Transverse colon (tissue), 4 donors: Measurements from ENCODE around the gene FGF22. TPM values are rescaled to one million over a fixed set of nuclear protein-coding genes. Genes with fewer than 3 reads are reported as not detected.

ENCODE experiments used
- DNase-seq: peaks from one replicate; pipeline ENCODE4 v3.0.0-alpha.2; 2019
- H3K27ac ChIP-seq, 4 donors: fragments of 200-600 bp; sonication (generic); 2 replicates each; pipeline ENCODE4 v1.5.1; 2016 to 2018; ENCODE audit warnings: inconsistent platforms in 4 of 4
- H3K27me3 ChIP-seq: fragments of 200-600 bp; sonication (generic); 2 replicates; pipeline ENCODE4 v1.5.1; 2017; ENCODE audit warnings: inconsistent platforms
- H3K36me3 ChIP-seq, 4 donors: fragments of 200-600 bp; sonication (generic); 2 replicates each; pipeline ENCODE4 v1.5.1; 2017 to 2019; ENCODE audit warnings: inconsistent platforms in 4 of 4
- H3K4me1 ChIP-seq, 4 donors: fragments of 200-600 bp; sonication (generic); 2 replicates each; pipeline ENCODE4 v1.5.1; 2017 to 2020; ENCODE audit warnings: inconsistent platforms in 4 of 4
- H3K4me3 ChIP-seq, 4 donors: fragments of 200-600 bp; sonication (generic); 1 replicate in 1 of 4; 2 replicates in 3 of 4; pipeline versions ENCODE4 v1.5.1 to v1.6.1; 2017 to 2019; ENCODE audit warnings: inconsistent platforms in 4 of 4
- H3K9me3 ChIP-seq, 2 donors: fragments of 200-600 bp; sonication (generic); 2 replicates each; pipeline ENCODE4 v1.5.1; 2017 to 2019; ENCODE audit warnings: inconsistent platforms in 2 of 2
- CTCF ChIP-seq, 5 experiments: fragments of 200-600 bp in 3 of 5; fragments of 450-650 bp in 2 of 5; sonication (generic) in 3 of 5; IDR thresholded peaks; 1 replicate in 2 of 5; 2 replicates in 3 of 5; pipeline ENCODE4 v1.5.1; 2016 to 2017; ENCODE audit warnings: antibody characterized with exemption in 5 of 5, inconsistent platforms in 3 of 5, mild to moderate bottlenecking in 2 of 5, moderate library complexity in 1 of 5
- EP300 ChIP-seq: sonication (generic); formaldehyde crosslinking; IDR thresholded peaks from one replicate; pipeline ENCODE4 v1.6.1; 2017; ENCODE audit warnings: antibody characterized with exemption, low read depth
- POLR2A ChIP-seq: fragments of 450-650 bp; IDR thresholded peaks from one replicate; pipeline ENCODE4 v1.6.1; 2016; ENCODE audit warnings: antibody characterized with exemption, mild to moderate bottlenecking, moderate library complexity
- POLR2AphosphoS5 ChIP-seq, 3 donors: sonication (generic); formaldehyde crosslinking; IDR thresholded peaks; one replicate each; pipeline ENCODE4 v1.6.1; 2016; ENCODE audit warnings: antibody characterized with exemption in 3 of 3
- WGBS, 2 donors: methylation state at CpG; one replicate each; pipeline ENCODE4 v1.1.5; 2018; ENCODE audit warnings: low coverage in 1 of 2; 5-methylcytosine and 5-hydroxymethylcytosine counted together
- in situ Hi-C, 4 donors: fragments of 200-750 bp; cut with MboI; loops; one replicate each; pipeline versions ENCODE4 v1.15.0 to v1.15.1; 2017; ENCODE audit warnings: low sequenced_read_pairs in 3 of 4, low pct_ligation_motif_present in 1 of 4, low pct_unique_long_range_greater_than_20kb in 1 of 4
- intact Hi-C: fragments of 100-400 bp; cut with DNase I; formaldehyde crosslinking; loops from one replicate; pipeline ENCODE4 v1.15.1; 2023; ENCODE audit warnings: low total_unique reads
- total RNA-seq, 4 donors: library from RNA; depleted of rRNA; stranded (reverse); fragments of >200 nt; gene quantifications; one replicate each; pipeline ENCODE4 v1.1.0, GENCODE V29; 2016

The FGF22 gene
- total RNA-seq, 4 donors from 2014 or later = not detected

GRCh38 chr19:622666-623065, 17.0 kb upstream of the FGF22 start:
- Histone ChIP-seq H3K4me1 (no peaks in the 10 kb centered on the region), H3K27me3 (no peaks in the 10 kb centered on the region), H3K9me3 (no peaks in the 10 kb centered on the region), H3K27ac (no peak overlapping the region), H3K36me3 (peaks cover 0 to 31% (median 14%) of the 10 kb centered on the region in 4 donors), H3K4me3 (no peak overlapping the region)
- in situ Hi-C loops = no loop called here
- WGBS, 2 donors = 95% methylated on average over 30 of the region's 37 CpGs; no CpG with 5 or more reads in 1 of the 2 donors
- no peak for DNase-seq
- intact Hi-C loops = no loop called here
- no peak for TF ChIP-seq CTCF (IDR thresholded peaks at IDR 0.05)

- Histone ChIP-seq H3K4me3 (no peak overlapping the region), H3K36me3 (peaks cover 0 to 26% (median 11%) of the 10 kb centered on the region in 4 donors), H3K27me3 (no peaks in the 10 kb centered on the region), H3K9me3 (no peaks in the 10 kb centered on the region), H3K27ac (no peak overlapping the region), H3K4me1 (no peaks in the 10 kb centered on the region)
- TF ChIP-seq EP300 (no peak), CTCF (IDR thresholded peaks at IDR 0.05) (no peak), POLR2A (no peak)
- no peak for DNase-seq
- in situ Hi-C loops = no loop called here
- intact Hi-C loops = no loop called here
- 90 to 96% methylated on average over 2 to 31 of the region's 44 CpGs for WGBS, 2 donors
Measured at GRCh38 chr19:623175-623916, 16.3 kb upstream of the FGF22 start.

- Histone ChIP-seq H3K27me3 (no peaks in the 10 kb centered on the region), H3K4me3 (no peak overlapping the region), H3K9me3 (no peaks in the 10 kb centered on the region), H3K27ac (no peak overlapping the region), H3K4me1 (no peaks in the 10 kb centered on the region), H3K36me3 (peaks cover 0 to 26% (median 12%) of the 10 kb centered on the region in 4 donors)
- intact Hi-C loops = no loop called here
- 84 to 91% methylated on average over 22 to 24 of the region's 24 CpGs for WGBS, 2 donors
- TF ChIP-seq CTCF (IDR thresholded peaks at IDR 0.05) (no peak), POLR2AphosphoS5 (IDR thresholded peaks at IDR 0.05) (no peak), EP300 (no peak), POLR2A (no peak)
- in situ Hi-C loops = no loop called here
- no peak for DNase-seq
Measured at GRCh38 chr19:623974-624373, 15.7 kb upstream of the FGF22 start.

GRCh38 chr19:624433-625109, 15.1 kb upstream of the FGF22 start:
- Histone ChIP-seq H3K9me3 (no peaks in the 10 kb centered on the region), H3K36me3 (peaks cover 0 to 26% (median 12%) of the 10 kb centered on the region in 4 donors), H3K27ac (no peak overlapping the region), H3K27me3 (no peaks in the 10 kb centered on the region), H3K4me1 (no peaks in the 10 kb centered on the region), H3K4me3 (no peak overlapping the region)
- intact Hi-C loops (no loop called here), in situ Hi-C loops (no loop called here)
- TF ChIP-seq EP300 = no peak
- no peak for TF ChIP-seq POLR2AphosphoS5 (IDR thresholded peaks at IDR 0.05)
- no peak for TF ChIP-seq CTCF (IDR thresholded peaks at IDR 0.05)
- no peak for TF ChIP-seq POLR2A
- no peak for DNase-seq
- 91% methylated on average over 16 of the region's 24 CpGs; no CpG with 5 or more reads in 1 of the 2 donors for WGBS, 2 donors
